Natural killer cell (primary cell): ENCODE data around the gene DOCK6. TPM values are rescaled to one million over a fixed set of nuclear protein-coding genes. Genes with fewer than 3 reads are reported as not detected.
"Not testable (repeated sequence)": the region's sequence is repeated elsewhere in the genome, so short reads cannot be mapped to it uniquely, and the experiment has no call there.

Experiments used
- ATAC-seq, 3 donors: fragments of 150-1000 bp in 2 of 3; fragments of 200-7000 bp in 1 of 3; cut with Tn5 transposase; 1 replicate in 1 of 3; 2 replicates in 2 of 3; pipeline ENCODE4 v1.10.0; 2021; ENCODE audit warnings: mild to moderate bottlenecking in 2 of 3, moderate library complexity in 2 of 3
- DNase-seq, 2 donors: peaks; one replicate each; pipeline versions ENCODE4 v3.0.0 to v3.0.0-alpha.2; 2013 to 2021; ENCODE audit warnings: mixed read lengths in 1 of 2
- H3K27ac ChIP-seq: one replicate; pipeline ENCODE4 v1.5.1; 2013; ENCODE audit warnings: mild to moderate bottlenecking, low read length
- H3K27me3 ChIP-seq: one replicate; pipeline ENCODE4 v1.6.1; 2013; ENCODE audit warnings: low read length; ENCODE audit not compliant: control insufficient read depth, insufficient read depth
- H3K36me3 ChIP-seq: one replicate; pipeline ENCODE4 v1.6.1; 2013; ENCODE audit warnings: low read length; ENCODE audit not compliant: control insufficient read depth, insufficient read depth
- H3K4me1 ChIP-seq: one replicate; pipeline ENCODE4 v1.6.1; 2013; ENCODE audit warnings: low read length; ENCODE audit not compliant: control insufficient read depth, insufficient read depth
- H3K4me3 ChIP-seq: one replicate; pipeline ENCODE4 v1.5.1; 2013; ENCODE audit warnings: low read length
- H3K9me3 ChIP-seq: one replicate; pipeline ENCODE4 v1.6.1; 2013; ENCODE audit warnings: low read length; ENCODE audit not compliant: control insufficient read depth, insufficient read depth
- H3K27ac Mint-ChIP-seq, 2 donors: one replicate each; pipeline ENCODE4 v1.8.0; 2022; ENCODE audit warnings: mild to moderate bottlenecking in 2 of 2, mixed read lengths in 2 of 2, moderate library complexity in 1 of 2
- H3K27me3 Mint-ChIP-seq, 2 donors: one replicate each; pipeline ENCODE4 v1.8.0; 2022; ENCODE audit warnings: low read depth in 2 of 2, mixed read lengths in 2 of 2
- H3K36me3 Mint-ChIP-seq: one replicate; pipeline ENCODE4 v1.8.0; 2022; ENCODE audit warnings: mixed read lengths
- H3K4me1 Mint-ChIP-seq, 2 donors: one replicate each; pipeline ENCODE4 v1.8.0; 2022; ENCODE audit warnings: mixed read lengths in 2 of 2
- H3K4me3 Mint-ChIP-seq: one replicate; pipeline ENCODE4 v1.8.0; 2022; ENCODE audit warnings: mild to moderate bottlenecking, moderate library complexity, mixed read lengths
- H3K9me3 Mint-ChIP-seq, 2 donors: one replicate each; pipeline ENCODE4 v1.8.0; 2022; ENCODE audit warnings: mixed read lengths in 2 of 2
- CTCF ChIP-seq: fragments of 200-600 bp; IDR thresholded peaks from one replicate; pipeline ENCODE4 v1.8.0; 2022; ENCODE audit warnings: antibody characterized with exemption
- WGBS: methylation state at CpG from one replicate; pipeline ENCODE4 v1.1.7; 2013; ENCODE audit warnings: missing lambda C conversion rate; ENCODE audit not compliant: insufficient coverage; 5-methylcytosine and 5-hydroxymethylcytosine counted together
- intact Hi-C: fragments of 100-400 bp; cut with micrococcal nuclease; formaldehyde crosslinking; loops from one replicate; pipeline ENCODE4 v1.14.2; 2022
- total RNA-seq, 4 donors: library from RNA; stranded (reverse); fragments of 120-200 nt in 1 of 4; gene quantifications; one replicate each; pipeline versions ENCODE4 v1.2.3 to v1.2.4, GENCODE V29; 2013 to 2022

Gene DOCK6
- total RNA-seq, 3 donors from 2014 or later (not counting 1 experiment from before 2014, with no cell fraction given) = 0.82 to 2.3 (median 0.86) TPM

GRCh38 chr19:11165486-11166030, 96.8 kb downstream of the DOCK6 start:
- H3K27me3 Mint-ChIP-seq = no peaks in the 10 kb centered on the region
- Histone ChIP-seq H3K4me1 (no peaks in the 10 kb centered on the region), H3K27ac (no peak overlapping the region), H3K27me3 (no peaks in the 10 kb centered on the region), H3K9me3 (no peaks in the 10 kb centered on the region), H3K36me3 (no peaks in the 10 kb centered on the region), H3K4me3 (no peak overlapping the region)
- intact Hi-C loops = no loop called here
- ATAC-seq (no peak), DNase-seq (no peak)
- TF ChIP-seq CTCF = no peak
- no peak overlapping the region for H3K4me3 Mint-ChIP-seq
- H3K9me3 Mint-ChIP-seq = no peaks in the 10 kb centered on the region
- H3K4me1 Mint-ChIP-seq = no peaks in the 10 kb centered on the region
- WGBS = 92% methylated on average over 11 of the region's 13 CpGs
- H3K36me3 Mint-ChIP-seq = no peaks in the 10 kb centered on the region
- no peak overlapping the region for H3K27ac Mint-ChIP-seq

- no peaks in the 10 kb centered on the region for H3K4me1 Mint-ChIP-seq
- no peaks in the 10 kb centered on the region for H3K36me3 Mint-ChIP-seq
- no peak for TF ChIP-seq CTCF
- H3K4me3 Mint-ChIP-seq = no peak overlapping the region
- Histone ChIP-seq H3K27me3 (no peaks in the 10 kb centered on the region), H3K36me3 (no peaks in the 10 kb centered on the region), H3K4me3 (no peak overlapping the region), H3K27ac (no peak overlapping the region), H3K9me3 (no peaks in the 10 kb centered on the region), H3K4me1 (no peaks in the 10 kb centered on the region)
- no peak overlapping the region for H3K27ac Mint-ChIP-seq
- 92% methylated on average over 17 of the region's 17 CpGs for WGBS
- ATAC-seq = no peak
- DNase-seq = no peak
- no peaks in the 10 kb centered on the region for H3K27me3 Mint-ChIP-seq
- no peaks in the 10 kb centered on the region for H3K9me3 Mint-ChIP-seq
- intact Hi-C loops = no loop called here
Observed at GRCh38 chr19:11164879-11165406, 97.4 kb downstream of the DOCK6 start.

GRCh38 chr19:11164296-11164695, 98.0 kb downstream of the DOCK6 start:
- Mint-ChIP-seq H3K9me3 (no peaks in the 10 kb centered on the region), H3K4me1 (no peaks in the 10 kb centered on the region), H3K4me3 (no peak overlapping the region), H3K27me3 (no peaks in the 10 kb centered on the region), H3K27ac (no peak overlapping the region), H3K36me3 (no peaks in the 10 kb centered on the region)
- Histone ChIP-seq H3K9me3 (no peaks in the 10 kb centered on the region), H3K27me3 (no peaks in the 10 kb centered on the region), H3K4me1 (no peaks in the 10 kb centered on the region), H3K4me3 (no peak overlapping the region), H3K36me3 (no peaks in the 10 kb centered on the region), H3K27ac (no peak overlapping the region)
- ATAC-seq = no peak
- WGBS = 95% methylated on average over 11 of the region's 11 CpGs
- TF ChIP-seq CTCF = no peak
- intact Hi-C loops = no loop called here
- DNase-seq = no peak

GRCh38 chr19:11160440-11160768, 101.9 kb downstream of the DOCK6 start:
- H3K27ac ChIP-seq, ATAC-seq, DNase-seq, H3K9me3 Mint-ChIP-seq, H3K27me3 ChIP-seq, H3K9me3 ChIP-seq, H3K4me3 Mint-ChIP-seq, H3K4me1 ChIP-seq, intact Hi-C loops, H3K27me3 Mint-ChIP-seq, H3K36me3 Mint-ChIP-seq, H3K4me1 Mint-ChIP-seq, H3K4me3 ChIP-seq, H3K36me3 ChIP-seq, H3K27ac Mint-ChIP-seq: not testable (repeated sequence)
- WGBS = 100% methylated on average over 2 of the region's 2 CpGs
